DMS114 treated with DMSO at 0.1 percent for 48 hours (cell line): ENCODE measurements around the gene GALNT16.
"Not testable (repeated sequence)": the region's sequence is repeated elsewhere in the genome, so short reads cannot be mapped to it uniquely, and the experiment has no call there.

Source experiments
- DNase-seq: peaks from one replicate; lab custom pipeline; 2025; ENCODE audit not compliant: unreplicated experiment; lab: John Stamatoyannopoulos, UW

GALNT16 gene

DNA sequence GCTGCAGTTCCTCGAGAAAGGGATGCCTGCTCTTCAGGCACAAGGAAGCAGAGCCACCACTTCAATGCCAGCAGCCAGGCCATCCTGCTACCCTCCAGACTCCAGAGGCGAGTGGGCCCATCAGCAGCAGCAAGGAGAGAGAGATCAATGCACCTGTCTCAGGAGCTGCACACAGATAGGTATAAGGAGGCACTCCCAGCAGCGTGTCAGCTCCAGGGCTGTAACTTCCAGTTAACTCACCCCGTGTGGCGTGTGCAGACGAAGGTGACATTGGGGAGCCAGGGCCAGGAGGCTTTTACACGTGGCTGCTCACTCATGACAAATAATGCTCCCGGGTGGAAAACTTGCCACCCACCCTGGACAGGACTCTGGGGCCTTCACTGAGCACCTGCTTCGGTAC, 24.2 kb downstream of the GALNT16 start:
- no peak for DNase-seq

DNA sequence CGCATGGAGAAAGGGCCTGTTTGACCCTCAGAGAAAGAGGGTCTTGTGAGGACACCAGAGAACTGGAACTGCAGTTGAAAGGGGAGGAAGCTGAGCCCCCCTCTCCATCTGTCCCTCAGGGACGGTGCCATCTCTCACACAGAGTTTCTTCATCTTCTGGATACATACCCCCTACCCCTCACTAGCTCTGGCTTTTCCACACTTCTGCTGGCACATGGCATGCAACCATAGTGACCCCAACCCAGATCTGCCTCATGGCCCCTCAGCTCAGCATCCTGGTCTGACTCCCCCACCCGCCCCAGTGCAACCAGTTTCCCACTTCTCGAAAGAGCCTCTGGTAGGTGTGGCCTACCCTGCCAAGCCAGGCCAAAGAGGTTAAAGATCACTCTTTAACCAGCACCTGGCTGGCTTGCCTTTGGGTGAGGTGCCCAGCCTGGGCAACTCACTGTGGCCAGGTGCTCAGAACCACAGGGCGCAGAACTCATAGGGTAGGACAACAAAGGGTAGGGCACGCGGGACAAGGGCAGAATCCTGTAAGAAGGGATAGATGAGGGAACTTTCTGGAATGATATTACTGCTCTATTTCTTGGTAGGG, 25.8 kb downstream of the GALNT16 start:
- no peak for DNase-seq

DNA sequence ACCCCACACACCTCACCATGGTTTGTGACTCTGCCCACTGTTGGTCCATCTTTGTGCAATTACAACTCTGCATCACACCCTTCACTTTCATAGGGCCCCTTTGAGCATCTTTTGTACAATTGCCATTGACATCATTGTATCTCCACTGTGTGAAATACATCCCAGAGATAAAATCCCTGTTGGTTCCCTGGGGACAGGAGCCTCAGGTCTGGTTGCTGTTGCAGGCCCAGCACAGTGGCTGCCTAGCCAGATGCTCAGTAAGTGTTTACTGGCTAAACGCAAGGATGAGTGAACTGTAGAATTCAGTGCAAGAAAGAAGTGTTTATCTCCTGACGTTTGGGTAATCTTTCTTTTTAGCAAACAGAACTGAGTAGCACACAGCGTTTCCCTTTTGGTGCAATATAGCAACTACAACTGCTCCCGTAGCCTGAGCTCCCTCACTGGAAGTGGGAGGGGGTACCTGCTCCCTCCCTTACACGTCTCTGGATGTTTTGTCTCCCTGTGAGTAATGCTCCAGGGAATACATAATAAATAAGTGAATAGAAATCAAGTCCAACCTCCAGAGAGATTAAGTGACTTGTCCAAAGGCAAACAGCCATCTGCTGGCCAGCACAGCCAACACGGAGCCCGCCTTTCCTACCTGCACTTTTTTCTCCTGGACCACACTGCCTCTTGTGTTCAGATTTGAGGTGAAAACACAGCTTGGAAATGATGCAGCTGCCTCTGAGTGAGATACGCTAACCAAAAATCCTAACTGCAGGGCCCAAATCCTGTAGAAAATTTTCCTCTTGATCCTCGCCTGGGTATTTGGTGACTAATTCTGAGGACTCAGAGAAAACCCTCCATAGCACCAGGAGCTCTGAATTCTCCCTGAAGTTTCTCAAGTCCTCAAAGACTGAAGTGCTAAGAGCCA, 27.4 kb downstream of the GALNT16 start:
- DNase-seq = no peak

DNA sequence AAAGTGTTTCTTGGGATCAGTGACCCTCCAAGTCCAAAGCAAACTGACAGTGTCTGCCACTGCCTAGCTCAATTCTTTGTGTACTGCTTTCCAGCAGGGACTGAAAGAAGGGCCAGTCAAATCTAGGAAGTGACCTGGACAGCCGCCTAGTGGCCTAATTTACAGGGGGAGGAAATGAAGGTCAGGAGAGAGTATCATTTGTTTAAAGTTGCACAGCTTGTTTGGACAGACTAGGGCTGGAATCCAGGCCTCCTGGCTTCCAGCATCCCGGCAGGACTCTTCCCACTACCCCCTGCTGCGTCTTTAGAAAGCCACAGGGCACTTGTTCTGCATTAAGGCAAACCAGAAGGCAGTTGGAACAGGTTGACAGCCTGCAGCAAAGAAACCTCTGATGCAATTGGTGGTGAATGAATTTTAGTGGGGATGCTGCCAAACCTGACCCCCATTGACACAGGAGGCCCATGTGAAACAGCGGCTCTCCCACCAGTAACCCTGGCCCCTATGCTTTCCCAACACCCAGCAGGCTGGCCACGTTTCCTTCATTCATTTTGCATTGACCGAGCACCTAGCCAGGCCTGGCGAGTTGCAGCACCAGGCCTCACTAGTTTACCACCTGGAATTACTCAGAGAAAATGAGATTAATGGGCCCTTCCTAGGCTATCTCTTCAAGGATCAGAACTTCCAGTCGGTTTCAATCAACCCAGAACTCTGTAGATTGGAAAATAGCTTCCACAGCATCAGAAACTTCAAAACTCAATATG, 28.2 kb downstream of the GALNT16 start:
- no peak for DNase-seq

DNA sequence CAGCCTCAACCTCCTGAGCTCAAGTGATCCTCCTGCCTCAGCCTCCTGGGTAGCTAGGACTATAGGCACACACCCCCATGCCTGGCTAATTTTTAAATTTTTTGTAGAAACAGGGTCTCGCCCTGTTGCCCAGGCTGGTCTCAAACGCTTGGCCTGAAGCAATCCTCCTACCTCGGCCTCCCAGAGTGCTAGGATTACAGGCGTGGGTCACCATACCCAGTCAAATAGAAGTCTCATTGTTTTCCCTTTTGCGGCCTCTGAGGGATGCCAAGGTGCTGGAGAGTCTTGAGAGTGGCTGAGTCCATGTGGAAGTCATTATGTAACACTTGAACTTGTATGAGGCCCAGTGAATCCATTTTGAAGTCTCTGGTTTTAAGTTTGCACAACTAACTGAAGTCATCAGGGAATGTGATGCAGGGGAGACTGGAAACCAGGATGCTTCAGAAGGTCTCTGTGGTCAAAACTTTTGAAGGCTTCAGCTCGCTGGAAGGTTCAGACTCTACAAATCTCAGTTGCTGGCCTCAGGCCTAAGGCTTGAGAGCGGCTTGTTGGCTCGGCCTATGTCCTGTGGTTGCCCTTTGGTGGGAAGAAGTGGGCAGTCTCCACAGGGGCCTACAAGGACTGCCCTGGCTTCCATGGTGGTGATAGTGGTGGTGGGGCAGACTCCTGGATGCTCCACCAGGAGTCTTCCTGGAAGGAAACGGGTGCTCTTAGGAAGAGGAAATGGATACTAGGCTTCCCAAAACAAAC, 29.2 kb downstream of the GALNT16 start:
- DNase-seq = no peak

DNA sequence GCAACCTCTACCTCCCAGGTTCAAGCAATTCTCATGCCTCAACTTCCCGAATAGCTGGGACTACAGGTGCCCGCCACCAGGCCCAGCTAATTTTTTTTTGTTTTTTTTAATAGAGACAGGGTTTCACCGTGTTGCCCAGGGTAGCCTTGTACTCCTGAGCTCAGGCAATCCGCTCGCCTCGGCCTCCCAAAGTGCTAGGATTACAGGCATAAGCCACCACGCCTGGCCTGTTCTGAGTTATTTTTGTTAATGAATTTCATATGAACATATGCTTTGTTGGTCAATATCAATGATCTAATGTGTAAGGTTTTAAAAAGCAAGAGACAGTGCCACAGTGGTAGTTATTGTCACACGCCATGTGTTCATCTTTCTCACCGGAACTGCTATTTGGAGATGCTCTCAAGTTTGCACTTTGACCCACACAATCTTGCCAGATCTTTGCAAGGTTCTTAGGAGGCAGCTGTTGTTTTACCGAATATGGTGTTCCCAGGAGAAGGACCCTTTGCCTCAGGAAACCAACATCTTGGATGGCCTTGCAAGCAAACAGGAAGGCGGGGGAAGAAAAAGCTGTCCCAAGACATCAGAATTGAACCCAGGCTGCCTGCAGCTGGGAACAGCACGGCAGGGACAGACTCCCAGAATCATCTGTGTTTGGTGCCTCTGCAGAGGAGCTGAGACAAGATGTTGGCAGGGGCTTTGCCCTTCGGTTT, 30.0 kb downstream of the GALNT16 start:
- no peak for DNase-seq

DNA sequence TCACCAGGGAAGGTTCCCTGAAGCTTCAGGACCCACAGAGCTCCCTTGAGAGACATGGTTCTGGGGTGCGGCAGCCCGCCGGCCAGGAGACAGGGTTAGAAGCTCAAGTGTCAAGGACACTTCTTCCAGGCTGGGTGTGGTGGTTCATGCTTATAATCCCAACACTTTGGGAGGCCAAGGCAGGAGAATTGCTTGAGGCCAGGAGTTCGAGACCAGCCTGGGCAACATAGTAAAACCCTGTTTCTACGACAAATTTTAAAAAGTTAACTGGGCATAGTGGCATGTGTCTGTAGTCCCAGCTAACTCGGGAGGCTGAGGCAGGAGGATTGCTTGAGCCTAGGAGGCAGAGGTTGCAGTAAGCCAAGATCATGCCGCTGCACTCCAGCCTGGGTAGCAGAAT, 30.9 kb downstream of the GALNT16 start:
- DNase-seq = not testable (repeated sequence)

DNA sequence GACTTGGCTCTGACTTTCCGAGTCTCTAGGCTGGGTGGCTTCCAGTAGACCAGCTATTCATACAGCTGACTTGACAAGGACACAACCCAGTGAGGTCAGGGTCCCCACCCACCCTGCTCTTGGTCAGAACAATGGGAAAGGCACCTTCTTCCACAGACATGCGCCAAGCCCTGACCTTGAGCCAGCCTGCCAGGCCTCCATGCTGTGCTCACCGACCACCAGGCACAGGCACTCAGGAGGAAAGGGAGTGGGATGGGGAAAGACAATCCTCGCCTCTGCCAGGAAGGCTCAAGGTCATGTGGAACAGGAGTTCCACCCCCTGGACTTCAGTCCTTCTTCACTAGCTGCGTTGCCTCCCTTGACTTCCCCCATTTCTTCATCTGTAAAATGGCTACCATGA, 31.4 kb downstream of the GALNT16 start:
- DNase-seq = no peak

DNA sequence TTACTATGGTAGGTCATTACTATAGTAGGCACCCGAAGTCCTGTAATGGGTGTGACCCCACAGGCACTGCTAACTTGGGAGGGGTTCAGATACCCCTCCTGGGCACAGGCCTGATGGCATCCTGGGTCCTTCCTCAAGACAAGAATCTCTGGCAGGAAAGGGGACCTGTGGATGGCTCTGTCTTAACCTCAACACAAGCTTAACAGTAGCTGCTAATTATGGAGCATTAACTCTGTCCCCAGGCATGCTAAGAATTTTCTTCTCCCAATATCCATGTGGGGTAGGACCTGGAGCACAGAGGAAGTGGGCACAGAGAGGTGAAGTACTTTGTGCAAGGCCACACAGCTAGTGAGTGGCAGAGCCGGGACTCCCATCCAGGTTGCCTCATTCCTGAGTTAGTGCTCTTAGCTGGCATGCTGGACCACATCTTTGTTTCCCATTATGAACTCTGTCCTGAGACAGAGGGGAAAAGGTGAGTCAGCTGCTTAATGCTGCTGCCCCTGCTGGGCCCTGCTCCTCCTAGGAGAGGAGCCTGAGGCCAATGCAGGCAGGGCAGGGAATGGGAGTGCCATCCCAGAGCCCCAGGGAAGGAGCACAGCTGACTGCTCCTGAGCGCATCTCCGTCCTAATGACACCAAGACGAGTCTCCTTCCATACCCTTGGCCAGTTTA, 32.1 kb downstream of the GALNT16 start:
- no peak for DNase-seq

DNA sequence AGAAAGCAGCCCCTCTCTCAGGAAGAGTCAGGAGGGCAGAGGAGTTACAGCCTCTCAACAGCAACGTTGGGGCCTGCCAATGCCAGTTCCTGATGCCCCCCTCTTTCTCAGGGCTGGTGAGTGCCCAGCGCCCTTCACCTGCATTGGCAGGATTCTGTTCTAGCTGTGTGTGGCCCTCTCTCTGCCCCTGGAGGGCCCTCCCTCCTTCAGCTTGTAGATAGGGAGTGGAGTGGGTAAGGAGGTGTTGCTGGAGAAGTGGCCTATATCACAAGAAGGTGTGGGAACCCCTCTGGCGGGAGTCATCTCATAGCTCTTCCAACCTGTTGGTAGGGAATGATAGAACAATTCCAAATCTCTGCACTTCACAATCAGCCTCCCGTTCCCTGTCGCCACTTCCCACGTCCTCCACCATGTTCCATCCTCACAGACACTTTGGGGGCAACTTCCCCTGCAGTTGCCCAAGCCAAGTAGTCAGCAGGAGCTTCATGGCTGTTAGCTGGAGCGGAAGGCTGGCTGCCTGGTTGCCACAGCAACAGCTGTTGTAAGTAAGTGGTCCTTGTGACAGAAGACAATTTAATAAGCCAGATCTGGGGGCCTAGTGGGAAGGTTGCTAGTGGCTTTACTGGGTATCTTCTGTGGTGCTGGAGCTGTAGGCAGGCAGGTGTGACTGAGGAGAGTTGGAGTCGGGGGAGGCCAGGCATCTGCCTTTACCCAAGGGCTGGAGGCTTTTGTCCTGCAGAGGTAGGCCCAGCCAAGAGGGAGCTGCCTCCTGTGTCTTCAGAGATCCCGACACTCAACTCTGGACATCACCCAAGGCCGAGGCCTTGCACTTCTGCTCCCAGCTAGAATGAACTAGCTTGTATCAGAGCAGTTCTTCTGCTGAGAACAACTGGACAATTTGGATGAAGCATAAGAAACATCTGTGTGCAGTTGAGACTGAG, 38.4 kb downstream of the GALNT16 start:
- no peak for DNase-seq

DNA sequence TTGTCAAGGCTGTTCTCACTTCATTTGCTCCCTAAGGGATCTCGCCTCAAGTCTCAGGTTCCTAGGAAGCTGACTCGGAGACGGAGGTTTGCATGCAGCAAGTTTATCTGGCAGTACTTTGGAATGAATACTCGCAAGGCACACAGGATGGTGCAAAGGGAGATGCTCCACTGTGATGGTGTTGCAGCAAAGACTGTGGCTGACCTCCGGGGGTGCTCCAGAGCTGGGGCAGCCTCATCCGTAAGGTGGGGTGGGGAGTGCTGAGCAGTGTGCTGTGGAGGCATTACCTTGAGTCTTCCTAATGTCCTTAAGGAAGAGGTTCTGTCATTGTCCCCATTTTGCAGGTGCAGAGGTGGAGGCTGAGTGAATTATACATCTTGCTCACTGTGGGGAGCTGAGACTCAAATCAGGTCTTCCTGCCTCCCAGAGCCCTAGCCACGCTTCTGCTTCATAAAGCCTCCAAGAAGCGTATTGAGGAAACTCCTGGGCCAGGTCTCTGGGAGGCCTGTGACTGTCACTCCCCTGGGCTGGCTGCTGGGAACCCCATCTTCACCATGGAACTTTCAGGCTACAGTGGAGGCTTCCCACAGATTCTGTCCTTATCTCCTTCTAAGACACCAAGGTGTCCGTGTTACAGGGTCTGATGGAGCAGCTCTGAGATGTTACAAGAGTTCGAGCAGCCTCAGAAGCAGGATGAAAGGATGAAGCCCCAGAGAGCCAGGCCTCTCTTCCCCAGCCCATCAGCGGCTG, 39.5 kb downstream of the GALNT16 start:
- DNase-seq = no peak

DNA sequence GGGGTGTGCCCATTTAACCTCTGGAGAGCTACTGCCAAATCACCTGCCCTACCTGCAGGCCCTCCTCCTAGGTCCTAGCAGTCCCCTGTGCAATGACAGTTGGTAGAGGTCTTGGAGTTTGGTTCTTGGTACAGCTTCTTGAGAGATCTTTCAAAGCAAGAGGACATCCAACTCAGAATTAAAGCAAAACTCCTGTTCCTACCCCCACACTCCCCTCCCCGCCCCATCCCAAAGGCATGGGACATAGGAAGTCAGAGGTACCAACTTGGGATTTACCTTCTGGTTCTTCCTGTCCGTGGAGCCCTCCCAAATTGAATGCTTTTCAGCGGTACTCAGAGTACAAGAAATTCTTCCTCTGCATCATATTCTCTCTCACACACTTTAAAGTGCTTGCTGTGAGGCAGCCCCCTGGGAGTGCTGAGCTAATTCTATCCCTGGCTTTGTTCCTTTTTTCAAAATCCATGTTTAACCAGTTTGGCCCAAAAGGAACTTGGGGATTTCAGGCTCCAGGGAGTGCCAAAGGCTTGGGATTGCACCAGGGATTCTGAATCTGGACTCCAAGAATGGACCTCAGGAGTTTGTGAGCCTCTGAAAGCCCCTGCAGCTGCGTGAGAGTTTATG, 40.8 kb downstream of the GALNT16 start:
- no peak for DNase-seq

DNA sequence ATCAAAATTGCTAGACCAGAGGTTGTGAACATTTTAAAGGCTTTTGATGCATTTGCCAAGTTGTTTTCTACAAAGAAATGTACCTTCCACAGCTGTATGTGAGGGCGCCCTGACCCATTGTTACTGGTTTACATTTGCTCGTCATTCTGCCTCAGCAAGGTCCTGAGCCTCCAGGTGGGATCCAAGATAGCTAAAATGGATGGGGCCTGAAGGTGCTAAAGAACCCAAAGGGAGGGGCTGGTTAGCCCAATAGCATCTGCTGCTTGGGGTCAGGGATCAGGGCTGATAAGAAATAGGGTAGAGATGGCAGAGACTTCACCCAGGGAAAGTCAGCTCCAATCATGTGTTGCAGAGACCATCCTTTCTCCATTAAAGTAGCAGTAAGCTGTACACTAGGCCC, 43.1 kb downstream of the GALNT16 start:
- DNase-seq = no peak

DNA sequence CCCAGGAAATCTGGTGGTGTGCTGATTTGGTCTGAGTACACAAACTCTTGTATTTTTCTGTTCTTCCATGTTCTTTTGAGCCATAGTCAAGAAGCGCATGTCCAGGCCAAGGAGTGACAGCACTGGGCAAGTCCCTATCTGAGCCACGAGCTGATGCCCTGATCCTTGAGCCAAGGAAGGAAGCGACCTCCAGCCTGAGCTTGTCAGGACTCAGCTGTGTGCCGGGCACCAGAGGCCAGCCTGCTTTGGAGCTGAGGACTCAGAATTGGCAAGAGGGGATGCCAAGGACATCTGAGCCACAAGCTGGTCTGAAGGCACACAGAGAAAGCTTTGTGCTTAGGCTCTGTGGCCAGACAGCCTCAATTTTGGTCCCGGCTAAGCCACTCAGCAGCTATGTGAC, 52.6 kb downstream of the GALNT16 start:
- DNase-seq = no peak

DNA sequence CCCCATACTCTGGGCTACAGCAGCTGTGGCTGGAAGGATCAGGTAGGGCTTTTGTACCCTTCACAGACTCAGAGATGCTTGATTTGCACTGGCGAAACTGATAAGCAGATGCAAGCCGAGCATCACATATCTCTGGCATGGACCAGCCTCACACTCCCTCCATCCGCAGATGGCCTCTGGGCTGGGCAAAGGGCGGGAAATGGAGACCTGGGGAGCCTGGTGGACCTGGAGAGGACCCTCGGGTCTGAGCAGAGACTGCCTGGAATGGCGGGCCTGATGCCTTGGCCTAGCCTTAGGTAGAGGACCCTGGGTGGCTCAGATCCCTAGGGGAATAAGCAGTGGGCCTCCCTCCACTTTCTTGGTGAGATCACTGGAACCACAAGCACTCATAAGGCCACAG, 53.2 kb downstream of the GALNT16 start:
- no peak for DNase-seq

DNA sequence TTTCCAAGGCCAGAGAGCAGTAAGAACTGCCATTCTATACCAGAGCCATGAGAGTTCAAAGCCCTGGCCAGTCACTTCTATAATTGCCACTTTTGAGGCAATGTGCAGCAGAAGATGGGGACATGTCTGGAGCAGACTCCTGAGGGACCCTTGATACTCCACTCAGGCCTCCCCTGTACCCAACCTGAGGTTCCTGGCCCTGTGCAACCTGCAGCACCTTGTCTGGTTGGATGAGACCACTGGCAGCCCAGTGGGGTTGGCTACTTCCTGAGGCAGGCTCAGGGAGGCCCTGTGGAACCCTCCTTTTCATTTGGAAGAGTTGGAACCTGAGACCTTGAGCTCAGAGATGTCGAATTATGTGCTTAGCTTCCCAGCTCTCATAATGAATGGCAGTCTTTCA, 54.4 kb downstream of the GALNT16 start:
- DNase-seq = no peak

DNA sequence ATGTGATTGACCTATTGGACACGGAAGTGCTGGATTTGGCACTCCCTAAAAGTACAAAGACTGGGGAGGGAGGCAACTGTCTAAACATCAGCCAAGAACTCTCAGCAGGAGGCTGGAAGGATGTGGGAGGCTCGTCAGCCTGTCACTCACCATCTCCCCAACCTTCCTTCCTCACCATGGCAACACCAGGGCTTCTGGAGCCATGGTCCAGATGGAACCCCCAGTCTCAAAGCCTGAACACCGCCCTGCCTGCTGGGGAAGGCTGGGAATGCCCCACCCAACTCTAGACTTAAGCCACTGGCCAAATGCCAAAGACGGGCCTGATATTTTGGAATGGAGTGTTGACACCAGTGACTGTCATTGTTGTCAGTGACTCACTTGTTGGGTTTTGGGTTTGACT, 55.3 kb downstream of the GALNT16 start:
- no peak for DNase-seq
